ENCODE results near the gene EPHA7.

The EPHA7 gene

GRCh38 chr6:93371756-93372155 lies 47.6 kb downstream of the EPHA7 start:
- no peak for DNase-seq (ENCODE audit: low spot score)
- H3K9me3 Mint-ChIP-seq: no peaks in the 10 kb centered on the region
- H3K27me3 Mint-ChIP-seq (ENCODE audit: low read depth): no peaks in the 10 kb centered on the region
- no peak overlapping the region for H3K4me3 Mint-ChIP-seq
- H3K4me1 Mint-ChIP-seq (ENCODE audit: low read depth): no peaks in the 10 kb centered on the region
- no peak overlapping the region for H3K27ac Mint-ChIP-seq
- H3K36me3 Mint-ChIP-seq (ENCODE audit: low read depth): no peaks in the 10 kb centered on the region

- Mint-ChIP-seq H3K27me3 (ENCODE audit: low read depth) (no peaks in the 10 kb centered on the region), H3K4me3 (no peak overlapping the region), H3K9me3 (no peaks in the 10 kb centered on the region), H3K36me3 (ENCODE audit: low read depth) (no peaks in the 10 kb centered on the region), H3K27ac (no peak overlapping the region), H3K4me1 (ENCODE audit: low read depth) (no peaks in the 10 kb centered on the region)
- DNase-seq (ENCODE audit: low spot score): no peak
Measured at GRCh38 chr6:93369586-93370134, 49.7 kb downstream of the EPHA7 start.

- no peak for DNase-seq (ENCODE audit: low spot score)
- Mint-ChIP-seq H3K27me3 (ENCODE audit: low read depth) (no peaks in the 10 kb centered on the region), H3K36me3 (ENCODE audit: low read depth) (no peaks in the 10 kb centered on the region), H3K4me1 (ENCODE audit: low read depth) (no peaks in the 10 kb centered on the region), H3K4me3 (no peak overlapping the region), H3K27ac (no peak overlapping the region), H3K9me3 (no peaks in the 10 kb centered on the region)
Measured at GRCh38 chr6:93366506-93366905, 52.9 kb downstream of the EPHA7 start.

GRCh38 chr6:93365445-93365844 lies 53.9 kb downstream of the EPHA7 start:
- no peak for DNase-seq (ENCODE audit: low spot score)
- Mint-ChIP-seq H3K27me3 (ENCODE audit: low read depth) (no peaks in the 10 kb centered on the region), H3K4me1 (ENCODE audit: low read depth) (no peaks in the 10 kb centered on the region), H3K4me3 (no peak overlapping the region), H3K9me3 (no peaks in the 10 kb centered on the region), H3K27ac (no peak overlapping the region), H3K36me3 (ENCODE audit: low read depth) (no peaks in the 10 kb centered on the region)

- Mint-ChIP-seq H3K36me3 (ENCODE audit: low read depth) (no peaks in the 10 kb centered on the region), H3K4me3 (no peak overlapping the region), H3K4me1 (ENCODE audit: low read depth) (no peaks in the 10 kb centered on the region), H3K27me3 (ENCODE audit: low read depth) (no peaks in the 10 kb centered on the region), H3K9me3 (no peaks in the 10 kb centered on the region), H3K27ac (no peak overlapping the region)
- no peak for DNase-seq (ENCODE audit: low spot score)
Measured at GRCh38 chr6:93358435-93358834, 60.9 kb downstream of the EPHA7 start.

GRCh38 chr6:93352604-93353003 lies 66.8 kb downstream of the EPHA7 start:
- no peak overlapping the region for H3K27ac Mint-ChIP-seq
- H3K4me3 Mint-ChIP-seq: no peak overlapping the region
- H3K27me3 Mint-ChIP-seq (ENCODE audit: low read depth): no peaks in the 10 kb centered on the region
- no peaks in the 10 kb centered on the region for H3K36me3 Mint-ChIP-seq (ENCODE audit: low read depth)
- H3K9me3 Mint-ChIP-seq: no peaks in the 10 kb centered on the region
- DNase-seq (ENCODE audit: low spot score): no peak
- no peaks in the 10 kb centered on the region for H3K4me1 Mint-ChIP-seq (ENCODE audit: low read depth)

GRCh38 chr6:93351222-93351621 lies 68.1 kb downstream of the EPHA7 start:
- Mint-ChIP-seq H3K36me3 (ENCODE audit: low read depth) (no peaks in the 10 kb centered on the region), H3K27ac (no peak overlapping the region)

GRCh38 chr6:93350774-93351173 lies 68.6 kb downstream of the EPHA7 start:
- Mint-ChIP-seq H3K27me3 (ENCODE audit: low read depth) (no peaks in the 10 kb centered on the region), H3K4me1 (ENCODE audit: low read depth) (no peaks in the 10 kb centered on the region), H3K9me3 (no peaks in the 10 kb centered on the region), H3K27ac (no peak overlapping the region), H3K4me3 (no peak overlapping the region), H3K36me3 (ENCODE audit: low read depth) (no peaks in the 10 kb centered on the region)
- no peak for DNase-seq (ENCODE audit: low spot score)

More at GRCh38 chr6:93351222-93351621, 68.1 kb downstream of the EPHA7 start:
- no peak for DNase-seq (ENCODE audit: low spot score)
- H3K4me1 Mint-ChIP-seq (ENCODE audit: low read depth): no peaks in the 10 kb centered on the region
- H3K27me3 Mint-ChIP-seq (ENCODE audit: low read depth): no peaks in the 10 kb centered on the region
- H3K9me3 Mint-ChIP-seq: no peaks in the 10 kb centered on the region
- no peak overlapping the region for H3K4me3 Mint-ChIP-seq

- Mint-ChIP-seq H3K27ac (no peak overlapping the region), H3K36me3 (ENCODE audit: low read depth) (no peaks in the 10 kb centered on the region), H3K4me1 (ENCODE audit: low read depth) (no peaks in the 10 kb centered on the region), H3K9me3 (no peaks in the 10 kb centered on the region), H3K27me3 (ENCODE audit: low read depth) (no peaks in the 10 kb centered on the region), H3K4me3 (no peak overlapping the region)
- DNase-seq (ENCODE audit: low spot score): no peak
Measured at GRCh38 chr6:93344333-93344835, 75.0 kb downstream of the EPHA7 start.

GRCh38 chr6:93343476-93343875 lies 75.9 kb downstream of the EPHA7 start:
- no peaks in the 10 kb centered on the region for H3K27me3 Mint-ChIP-seq (ENCODE audit: low read depth)
- DNase-seq (ENCODE audit: low spot score): no peak
- no peaks in the 10 kb centered on the region for H3K36me3 Mint-ChIP-seq (ENCODE audit: low read depth)
- no peaks in the 10 kb centered on the region for H3K4me1 Mint-ChIP-seq (ENCODE audit: low read depth)
- no peak overlapping the region for H3K4me3 Mint-ChIP-seq
- no peaks in the 10 kb centered on the region for H3K9me3 Mint-ChIP-seq
- no peak overlapping the region for H3K27ac Mint-ChIP-seq

GRCh38 chr6:93341900-93342613 lies 77.3 kb downstream of the EPHA7 start:
- H3K9me3 Mint-ChIP-seq: no peaks in the 10 kb centered on the region
- no peak for DNase-seq (ENCODE audit: low spot score)
- H3K4me3 Mint-ChIP-seq: no peak overlapping the region
- no peaks in the 10 kb centered on the region for H3K4me1 Mint-ChIP-seq (ENCODE audit: low read depth)
- no peaks in the 10 kb centered on the region for H3K36me3 Mint-ChIP-seq (ENCODE audit: low read depth)
- H3K27ac Mint-ChIP-seq: no peak overlapping the region
- H3K27me3 Mint-ChIP-seq (ENCODE audit: low read depth): no peaks in the 10 kb centered on the region

GRCh38 chr6:93337772-93338394 lies 81.5 kb downstream of the EPHA7 start:
- Mint-ChIP-seq H3K4me3 (no peak overlapping the region), H3K4me1 (ENCODE audit: low read depth) (no peaks in the 10 kb centered on the region), H3K27ac (no peak overlapping the region), H3K27me3 (ENCODE audit: low read depth) (no peaks in the 10 kb centered on the region), H3K36me3 (ENCODE audit: low read depth) (no peaks in the 10 kb centered on the region), H3K9me3 (no peaks in the 10 kb centered on the region)
- no peak for DNase-seq (ENCODE audit: low spot score)

- Mint-ChIP-seq H3K36me3 (ENCODE audit: low read depth) (no peaks in the 10 kb centered on the region), H3K27ac (no peak overlapping the region), H3K4me3 (no peak overlapping the region), H3K27me3 (ENCODE audit: low read depth) (no peaks in the 10 kb centered on the region), H3K9me3 (no peaks in the 10 kb centered on the region), H3K4me1 (ENCODE audit: low read depth) (no peaks in the 10 kb centered on the region)
- DNase-seq (ENCODE audit: low spot score): no peak
Measured at GRCh38 chr6:93337014-93337413, 82.3 kb downstream of the EPHA7 start.

GRCh38 chr6:93329301-93330000 lies 89.9 kb downstream of the EPHA7 start:
- no peak for DNase-seq (ENCODE audit: low spot score)
- Mint-ChIP-seq H3K27me3 (ENCODE audit: low read depth) (no peaks in the 10 kb centered on the region), H3K36me3 (ENCODE audit: low read depth) (no peaks in the 10 kb centered on the region), H3K4me1 (ENCODE audit: low read depth) (no peaks in the 10 kb centered on the region), H3K9me3 (no peaks in the 10 kb centered on the region), H3K27ac (no peak overlapping the region), H3K4me3 (no peak overlapping the region)
